Naive thymus-derived CD4-positive, alpha-beta T cell (primary cell): ENCODE results near the gene SETD1B. TPM values are rescaled to one million over a fixed set of nuclear protein-coding genes. Genes with fewer than 3 reads are reported as not detected.
A peak's percentile ranks its signal among the peaks of the same experiment; 100 is the strongest.

Experiments used
- ATAC-seq: fragments of 150-1000 bp; cut with Tn5 transposase; 2 replicates; pipeline ENCODE4 v1.10.0; 2021; ENCODE audit warnings: mild to moderate bottlenecking, moderate library complexity
- CTCF ChIA-PET: fragments of 350-600 bp; sonication (Branson Sonifier 250); formaldehyde crosslinking; loops from one replicate; lab custom pipeline; 2021; ENCODE audit warnings: antibody characterized with exemption; lab: Charles Lee
- POLR2A ChIA-PET: fragments of 350-600 bp; sonication (Branson Sonifier 250); formaldehyde crosslinking; loops from one replicate; lab custom pipeline; 2021; ENCODE audit warnings: antibody characterized with exemption, inconsistent platforms; lab: Charles Lee
- DNase-seq, 9 donors: peaks; one replicate each; pipeline versions ENCODE4 v3.0.0 to v3.0.0-alpha.2; 2020 to 2022; ENCODE audit warnings: mixed read lengths in 1 of 9
- H3K27ac ChIP-seq: one replicate; pipeline ENCODE4 v1.7.0; 2013; ENCODE audit warnings: mild to moderate bottlenecking, low read depth, low read length, moderate library complexity
- H3K27me3 ChIP-seq, 2 donors: one replicate each; pipeline ENCODE4 v1.7.0; 2013; ENCODE audit warnings: low read length in 2 of 2, mild to moderate bottlenecking in 2 of 2, moderate library complexity in 2 of 2; ENCODE audit not compliant: control insufficient read depth in 2 of 2, insufficient read depth in 2 of 2
- H3K36me3 ChIP-seq, 3 experiments: 1 replicate in 2 of 3; 2 replicates in 1 of 3; pipeline ENCODE4 v1.7.0; 2013; ENCODE audit warnings: low read length in 3 of 3, mild to moderate bottlenecking in 3 of 3, moderate library complexity in 1 of 3; ENCODE audit not compliant: insufficient read depth in 3 of 3, control insufficient read depth in 2 of 3
- H3K4me1 ChIP-seq, 2 donors: one replicate each; pipeline ENCODE4 v1.7.0; 2013; ENCODE audit warnings: low read length in 2 of 2, mild to moderate bottlenecking in 2 of 2, moderate library complexity in 1 of 2; ENCODE audit not compliant: control insufficient read depth in 2 of 2, insufficient read depth in 2 of 2
- H3K4me3 ChIP-seq: 2 replicates; pipeline ENCODE4 v1.7.0; 2013; ENCODE audit warnings: mild to moderate bottlenecking, low read length
- H3K9me3 ChIP-seq, 3 experiments: 1 replicate in 2 of 3; 2 replicates in 1 of 3; pipeline ENCODE4 v1.7.0; 2013; ENCODE audit warnings: low read length in 3 of 3; ENCODE audit not compliant: control insufficient read depth in 2 of 3
- H3K27ac Mint-ChIP-seq, 9 donors: one replicate each; pipeline ENCODE4 v1.8.0; 2020 to 2022; ENCODE audit warnings: mixed read lengths in 9 of 9, mild to moderate bottlenecking in 8 of 9, moderate library complexity in 5 of 9, inconsistent platforms in 2 of 9
- H3K27me3 Mint-ChIP-seq, 5 donors: one replicate each; pipeline ENCODE4 v1.8.0; 2021 to 2022; ENCODE audit warnings: mixed read lengths in 5 of 5, mild to moderate bottlenecking in 1 of 5
- H3K36me3 Mint-ChIP-seq, 5 donors: one replicate each; pipeline ENCODE4 v1.8.0; 2020 to 2022; ENCODE audit warnings: mixed read lengths in 5 of 5, mild to moderate bottlenecking in 3 of 5, inconsistent platforms in 1 of 5
- H3K4me1 Mint-ChIP-seq, 7 donors: one replicate each; pipeline ENCODE4 v1.8.0; 2020 to 2022; ENCODE audit warnings: mixed read lengths in 7 of 7, mild to moderate bottlenecking in 3 of 7, inconsistent platforms in 1 of 7
- H3K4me3 Mint-ChIP-seq, 10 donors: one replicate each; pipeline ENCODE4 v1.8.0; 2020 to 2022; ENCODE audit warnings: mild to moderate bottlenecking in 10 of 10, mixed read lengths in 10 of 10, moderate library complexity in 6 of 10, inconsistent platforms in 2 of 10
- H3K9me3 Mint-ChIP-seq, 11 donors: one replicate each; pipeline ENCODE4 v1.8.0; 2020 to 2022; ENCODE audit warnings: mixed read lengths in 11 of 11, mild to moderate bottlenecking in 4 of 11, inconsistent platforms in 1 of 11, moderate library complexity in 1 of 11
- intact Hi-C, 2 donors: fragments of 100-400 bp; cut with micrococcal nuclease; formaldehyde crosslinking; loops; one replicate each; pipeline ENCODE4 v1.15.1; 2023
- polyA plus RNA-seq, 2 donors: library from polyadenylated mRNA; unstranded; fragments of 300-500 nt; fragmentation: Illumina TruSeq; gene quantifications; one replicate each; pipeline ENCODE4 v1.2.3, GENCODE V29; 2021
- total RNA-seq, 6 experiments: library from RNA in 5 of 6; stranded (reverse) in 5 of 6; gene quantifications; 1 replicate in 5 of 6; 2 replicates in 1 of 6; pipeline ENCODE4 v1.2.3 and lab custom pipeline; 2021 to 2026

Gene SETD1B
- total and polyA plus RNA-seq, 7 experiments from 2014 or later, result 2.1 to 124 (median 77.7) TPM

DNA sequence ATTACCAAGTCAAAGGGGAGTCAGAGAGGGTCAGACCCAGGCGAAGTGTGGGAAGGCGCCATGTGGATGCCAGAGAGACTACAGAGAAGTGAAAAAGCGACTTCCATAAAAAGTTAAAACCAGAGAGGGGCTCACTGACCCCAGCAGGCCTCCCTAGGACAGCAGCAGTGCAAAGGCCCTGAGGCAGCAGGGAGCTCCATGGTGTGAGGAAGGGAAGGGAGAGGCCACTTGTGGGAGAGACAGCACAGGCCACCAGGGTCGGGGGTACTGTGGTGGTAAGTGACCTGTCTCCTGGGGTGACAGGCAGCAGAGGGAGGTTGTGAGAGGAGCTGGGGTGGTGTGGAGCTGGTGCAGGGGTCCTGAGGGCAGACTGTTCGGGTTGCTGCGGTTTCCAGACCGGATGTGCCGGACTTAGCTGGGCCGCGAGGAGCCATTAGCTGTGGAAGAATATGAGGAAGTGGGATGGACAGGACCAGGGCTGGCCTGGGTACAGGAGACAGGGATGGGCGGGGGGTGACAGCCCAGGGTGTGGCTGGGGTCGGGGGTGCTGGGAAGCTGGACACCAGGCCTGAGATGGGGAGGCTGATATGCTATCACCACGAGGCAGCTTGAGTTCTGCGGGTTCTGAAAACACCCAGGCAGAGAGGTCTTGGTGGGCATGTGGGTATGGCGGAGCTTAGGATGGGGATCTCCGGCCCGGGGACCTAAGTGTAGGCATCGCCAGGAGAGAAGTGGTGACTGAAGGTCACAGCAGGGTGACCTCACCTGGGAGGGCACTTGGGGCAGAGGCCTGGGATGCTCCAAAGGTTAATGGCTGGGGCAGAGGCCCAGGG, 22.7 kb downstream of the SETD1B start:
- no peak overlapping the region for H3K27ac ChIP-seq
- ATAC-seq, result no peak
- Mint-ChIP-seq H3K4me3 (peak overlapping the region in 2 of 10 donors; percentile 4 to 45), H3K36me3 (peaks cover 8 to 32% (median 18%) of the 10 kb centered on the region in 5 donors), H3K27me3 (no peaks in the 10 kb centered on the region), H3K9me3 (peaks cover 0 to 5% (median 0%) of the 10 kb centered on the region in 11 donors), H3K27ac (peak overlapping the region; percentile 31 to 81 (median 51)), H3K4me1 (peaks cover 0 to 8% (median 5%) of the 10 kb centered on the region in 7 donors)
- intact Hi-C loops, result no loop called here
- no peaks in the 10 kb centered on the region for H3K9me3 ChIP-seq
- ChIA-PET POLR2A (interaction anchor here (1.3 to 3.3 kb wide), 7 partner anchors 11 to 33 kb away, joined by 5 to 14 read pairs (median 6); partner anchors contain the start of gene RHOF), CTCF (interaction anchor here (1.3 to 1.9 kb wide), 3 partner anchors 10 to 32 kb away, joined by 3 to 8 read pairs (median 4); partner anchors contain the start of gene RHOF)
- H3K4me1 ChIP-seq, result no peaks in the 10 kb centered on the region
- H3K36me3 ChIP-seq, result peaks cover 12 to 95% (median 28%) of the 10 kb centered on the region in 3 experiments
- peak in 1 of 9 donors; percentile 4 for DNase-seq
- H3K27me3 ChIP-seq, result no peaks in the 10 kb centered on the region
- no peak overlapping the region for H3K4me3 ChIP-seq

DNA sequence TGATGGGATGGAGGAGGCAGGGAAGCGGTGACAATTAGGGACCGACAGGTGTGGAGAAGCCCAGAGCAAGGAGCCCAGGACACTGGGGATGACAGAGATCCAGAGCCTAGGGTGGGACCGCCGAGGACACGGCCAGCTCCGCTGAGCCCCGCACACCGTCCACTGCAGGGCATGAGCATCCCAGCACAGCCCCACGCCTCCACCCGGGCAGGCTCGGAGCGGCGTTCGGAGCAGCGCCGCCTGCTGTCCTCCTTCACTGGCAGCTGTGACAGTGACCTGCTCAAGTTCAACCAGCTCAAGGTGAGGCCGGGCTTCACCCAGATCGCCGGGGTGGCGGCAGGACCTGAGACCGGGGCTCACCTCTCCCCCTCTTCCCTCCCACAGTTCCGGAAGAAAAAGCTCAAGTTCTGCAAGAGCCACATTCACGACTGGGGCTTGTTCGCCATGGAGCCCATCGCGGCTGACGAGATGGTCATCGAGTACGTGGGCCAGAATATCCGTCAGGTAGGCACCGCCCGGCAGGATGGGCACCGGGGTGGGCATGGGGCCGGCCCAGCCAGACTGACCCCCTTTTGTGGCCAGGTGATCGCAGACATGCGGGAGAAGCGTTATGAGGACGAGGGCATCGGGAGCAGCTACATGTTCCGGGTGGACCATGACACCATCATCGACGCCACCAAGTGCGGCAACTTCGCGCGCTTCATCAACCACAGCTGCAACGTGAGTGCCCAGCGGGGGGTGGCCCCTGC, 23.7 kb downstream of the SETD1B start:
- ChIA-PET CTCF (interaction anchor here (0.5 to 1.9 kb wide), 2 partner anchors 33 to 603 kb away, joined by 3 to 8 read pairs; partner anchors contain the start of gene RHOF), POLR2A (interaction anchor here (0.6 to 2.3 kb wide), 9 partner anchors 8 to 277 kb away, joined by 3 to 14 read pairs (median 4); partner anchors contain the start of gene RHOF)
- H3K27me3 Mint-ChIP-seq, result no peaks in the 10 kb centered on the region
- intact Hi-C loops, result no loop called here
- no peak overlapping the region for H3K4me3 Mint-ChIP-seq
- peak overlapping the region in 5 of 9 donors; percentile 28 to 65 (median 62) for H3K27ac Mint-ChIP-seq
- Histone ChIP-seq H3K27ac (no peak overlapping the region), H3K4me3 (no peak overlapping the region), H3K4me1 (no peaks in the 10 kb centered on the region), H3K9me3 (no peaks in the 10 kb centered on the region), H3K27me3 (no peaks in the 10 kb centered on the region), H3K36me3 (peaks cover 12 to 94% (median 23%) of the 10 kb centered on the region in 3 experiments)
- H3K36me3 Mint-ChIP-seq, result peaks cover 8 to 40% (median 24%) of the 10 kb centered on the region in 5 donors
- DNase-seq (peak in 1 of 9 donors; percentile 4), ATAC-seq (no peak)
- peaks cover 0 to 5% (median 0%) of the 10 kb centered on the region in 11 donors for H3K9me3 Mint-ChIP-seq
- peaks cover 0 to 10% (median 6%) of the 10 kb centered on the region in 7 donors for H3K4me1 Mint-ChIP-seq

DNA sequence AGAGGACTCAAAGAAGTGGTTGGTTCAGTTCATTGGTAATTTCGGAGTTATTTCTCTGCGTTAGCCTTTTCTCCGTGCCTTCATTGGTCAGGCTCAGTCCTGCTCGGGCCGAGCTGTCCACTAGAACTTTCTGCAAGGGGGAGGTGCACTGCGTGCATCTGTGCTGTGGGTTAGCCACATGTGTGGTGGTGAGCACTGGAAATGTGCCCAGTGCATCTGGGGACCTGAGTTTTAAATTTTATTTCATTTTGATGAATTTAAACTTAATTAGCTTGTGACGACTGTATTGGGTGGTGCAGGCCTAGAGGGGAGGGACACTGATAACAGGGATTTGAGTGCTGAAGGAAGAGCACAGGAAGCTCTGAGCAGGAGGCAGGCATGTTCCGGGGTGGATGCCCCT, 24.5 kb downstream of the SETD1B start:
- CTCF ChIA-PET, result interaction anchor here (0.5 to 1.9 kb wide), 2 partner anchors 34 to 602 kb away, joined by 3 to 8 read pairs; partner anchors contain the start of gene RHOF
- H3K4me1 Mint-ChIP-seq, result peaks cover 0 to 10% (median 6%) of the 10 kb centered on the region in 7 donors
- no peaks in the 10 kb centered on the region for H3K4me1 ChIP-seq
- H3K27ac ChIP-seq, result no peak overlapping the region
- no peaks in the 10 kb centered on the region for H3K27me3 Mint-ChIP-seq
- H3K9me3 ChIP-seq, result no peaks in the 10 kb centered on the region
- H3K27ac Mint-ChIP-seq, result peak overlapping the region in 5 of 9 donors; percentile 2 to 75 (median 62)
- peaks cover 8 to 40% (median 24%) of the 10 kb centered on the region in 5 donors for H3K36me3 Mint-ChIP-seq
- H3K4me3 Mint-ChIP-seq, result no peak overlapping the region
- ATAC-seq, result no peak
- peaks cover 12 to 87% (median 23%) of the 10 kb centered on the region in 3 experiments for H3K36me3 ChIP-seq
- H3K4me3 ChIP-seq, result no peak overlapping the region
- POLR2A ChIA-PET, result interaction anchor here (0.6 to 2.3 kb wide), 6 partner anchors 8 to 278 kb away, joined by 3 to 14 read pairs (median 4); no protein-coding TSS in a partner anchor
- peaks cover 0 to 6% (median 0%) of the 10 kb centered on the region in 11 donors for H3K9me3 Mint-ChIP-seq
- DNase-seq, result no peak
- no peaks in the 10 kb centered on the region for H3K27me3 ChIP-seq
- intact Hi-C loops, result no loop called here

DNA sequence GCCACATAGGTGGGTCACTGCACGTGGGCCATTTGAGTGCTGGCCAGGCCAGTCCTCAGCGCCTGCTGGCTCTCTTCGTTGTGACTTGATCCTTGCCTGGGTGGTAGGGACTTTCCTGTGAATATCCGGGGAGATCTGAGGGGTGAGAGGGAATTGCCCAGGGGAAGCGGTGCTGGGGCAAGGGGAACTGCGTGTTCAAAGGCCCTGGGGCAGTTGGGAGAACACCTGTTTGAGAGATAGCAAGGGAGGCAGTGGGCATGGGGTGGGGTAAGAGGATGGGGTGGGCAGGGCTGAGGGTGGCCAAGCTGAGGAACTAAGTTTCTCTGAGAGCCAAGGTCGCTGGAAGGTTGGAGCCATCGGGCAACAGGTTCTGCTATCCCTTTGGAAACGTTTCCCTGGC, 25.0 kb downstream of the SETD1B start:
- intact Hi-C loops, result no loop called here
- Histone ChIP-seq H3K27me3 (no peaks in the 10 kb centered on the region), H3K4me3 (no peak overlapping the region), H3K36me3 (peaks cover 12 to 81% (median 17%) of the 10 kb centered on the region in 3 experiments), H3K27ac (no peak overlapping the region), H3K4me1 (no peaks in the 10 kb centered on the region), H3K9me3 (no peaks in the 10 kb centered on the region)
- CTCF ChIA-PET, result interaction anchor here (1.9 kb wide), 1 partner anchor 35 kb away, joined by 8 read pairs; the partner anchor contains the start of gene RHOF
- POLR2A ChIA-PET, result interaction anchor here (1.6 kb wide), 1 partner anchor 9 kb away, joined by 3 read pairs; no protein-coding TSS in a partner anchor
- Mint-ChIP-seq H3K27me3 (no peaks in the 10 kb centered on the region), H3K36me3 (peaks cover 8 to 40% (median 24%) of the 10 kb centered on the region in 5 donors), H3K4me1 (peaks cover 0 to 10% (median 6%) of the 10 kb centered on the region in 7 donors), H3K9me3 (peaks cover 0 to 6% (median 0%) of the 10 kb centered on the region in 11 donors), H3K27ac (peak overlapping the region in 6 of 9 donors; percentile 2 to 80 (median 68)), H3K4me3 (no peak overlapping the region)
- DNase-seq, result peak in 1 of 9 donors; percentile 5
- ATAC-seq, result no peak

DNA sequence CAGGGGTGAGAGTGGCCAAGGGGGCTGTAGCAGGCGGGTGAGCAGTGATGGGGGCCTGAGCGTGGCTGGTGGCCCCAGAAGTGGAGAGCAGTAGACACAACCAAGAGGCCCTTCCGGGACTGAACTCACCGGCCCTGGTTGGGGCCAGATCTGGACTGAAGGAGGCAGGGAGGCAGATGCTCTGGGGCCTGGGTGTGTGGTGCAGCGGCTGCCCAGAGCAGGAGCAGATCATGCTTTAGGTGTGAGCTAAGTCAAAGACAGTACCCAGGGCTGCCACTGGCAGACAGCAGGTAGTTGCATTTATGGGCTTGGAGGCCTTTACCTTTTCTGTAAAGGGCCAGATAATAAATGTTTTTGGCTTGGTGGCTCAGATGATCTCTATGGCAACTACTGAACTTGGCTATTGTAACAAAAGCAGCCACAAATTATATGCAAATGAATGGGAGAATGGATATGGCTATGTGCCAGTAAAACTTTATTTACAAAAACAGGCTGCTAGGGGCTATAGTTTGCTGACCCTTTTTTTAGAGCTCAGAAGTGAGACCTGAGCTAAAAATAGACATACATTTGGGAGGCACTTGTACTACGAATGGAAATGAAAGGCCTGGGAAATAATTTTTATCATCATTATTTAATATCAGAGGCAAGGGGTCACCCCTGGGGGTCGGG, 25.6 kb downstream of the SETD1B start:
- Mint-ChIP-seq H3K9me3 (peaks cover 0 to 6% (median 0%) of the 10 kb centered on the region in 11 donors), H3K4me3 (peak overlapping the region in 1 of 10 donors; percentile 53), H3K4me1 (peaks cover 0 to 10% (median 6%) of the 10 kb centered on the region in 7 donors), H3K27me3 (no peaks in the 10 kb centered on the region), H3K27ac (peak overlapping the region in 4 of 9 donors; percentile 48 to 80 (median 74)), H3K36me3 (peaks cover 8 to 36% (median 24%) of the 10 kb centered on the region in 5 donors)
- ATAC-seq, result no peak
- intact Hi-C loops, result no loop called here
- Histone ChIP-seq H3K4me1 (no peaks in the 10 kb centered on the region), H3K4me3 (no peak overlapping the region), H3K27me3 (no peaks in the 10 kb centered on the region), H3K9me3 (no peaks in the 10 kb centered on the region), H3K27ac (no peak overlapping the region), H3K36me3 (peaks cover 12 to 77% (median 14%) of the 10 kb centered on the region in 3 experiments)
- ChIA-PET CTCF (no interaction called here), POLR2A (interaction anchor here (0.6 to 0.7 kb wide), 3 partner anchors 35 to 1454 kb away, joined by 3 to 4 read pairs (median 3); no protein-coding TSS in a partner anchor)
- DNase-seq, result no peak
